HepG2 (cell line): ENCODE measurements around the gene ZNF608. TPM values are rescaled to one million over a fixed set of nuclear protein-coding genes. Genes with fewer than 3 reads are reported as not detected.

ENCODE experiments used
- ATRX ChIP-seq: sonication (generic); formaldehyde crosslinking; IDR thresholded peaks from 2 replicates; pipeline ENCODE4 v1.4.0; 2020; ENCODE audit warnings: missing genetic modification reagents, borderline replicate concordance
- MEF2D ChIP-seq: sonication (generic); formaldehyde crosslinking; IDR thresholded peaks from 2 replicates; pipeline ENCODE4 v1.5.1; 2020; ENCODE audit warnings: mild to moderate bottlenecking, missing genetic modification reagents
- SRSF4 ChIP-seq: fragments of 200-400 bp; formaldehyde crosslinking; IDR thresholded peaks from one replicate; pipeline ENCODE4 v1.6.1; 2018; ENCODE audit warnings: mild to moderate bottlenecking, low read depth, low read length, moderate library complexity; ENCODE audit not compliant: poor library complexity, severe bottlenecking
- ZNF30 ChIP-seq: sonication (generic); formaldehyde crosslinking; IDR thresholded peaks from 2 replicates; pipeline ENCODE4 v1.5.0; 2020; ENCODE audit warnings: mild to moderate bottlenecking, missing genetic modification reagents
- polyA plus RNA-seq, 8 experiments: library from polyadenylated mRNA; depleted of rRNA in 3 of 8; stranded (reverse) in 7 of 8; unstranded in 1 of 8; fragments of >200 nt; fragmentation: Illumina TruSeq in 4 of 8; extraction: Trizol in 4 of 8; gene quantifications; 2 replicates each; pipeline versions ENCODE4 v1.2.1 to v1.2.3, GENCODE V29; 2011 to 2016; ENCODE audit warnings: low read depth in 4 of 8, missing spikeins in 1 of 8, mixed read lengths in 1 of 8; ENCODE audit not compliant: insufficient read depth in 1 of 8
- total RNA-seq, 5 experiments: library from RNA; depleted of rRNA; stranded (reverse); fragments of >200 nt; fragmentation: Illumina TruSeq; extraction: Trizol; gene quantifications; 2 replicates each; pipeline ENCODE4 v1.2.3, GENCODE V29; 2016; ENCODE audit warnings: low read depth in 1 of 5
- TF ChIP-seq, protein P1 (sequence below): sonication (generic); formaldehyde crosslinking; conservative IDR thresholded peaks from 2 replicates; pipeline ENCODE4 v1.8.1; 2023; ENCODE audit warnings: missing genetic modification reagents
- TF ChIP-seq, protein P2 (sequence below): sonication (generic); formaldehyde crosslinking; IDR thresholded peaks from 2 replicates; pipeline ENCODE4 v1.5.0; 2020; ENCODE audit warnings: mild to moderate bottlenecking, missing genetic modification reagents, borderline replicate concordance

The ZNF608 gene
- total and polyA plus RNA-seq, 2 of the 13 experiments (the other 11 are each of a cell fraction or from before 2014, with no cell fraction given): 0.66 to 0.91 TPM

DNA sequence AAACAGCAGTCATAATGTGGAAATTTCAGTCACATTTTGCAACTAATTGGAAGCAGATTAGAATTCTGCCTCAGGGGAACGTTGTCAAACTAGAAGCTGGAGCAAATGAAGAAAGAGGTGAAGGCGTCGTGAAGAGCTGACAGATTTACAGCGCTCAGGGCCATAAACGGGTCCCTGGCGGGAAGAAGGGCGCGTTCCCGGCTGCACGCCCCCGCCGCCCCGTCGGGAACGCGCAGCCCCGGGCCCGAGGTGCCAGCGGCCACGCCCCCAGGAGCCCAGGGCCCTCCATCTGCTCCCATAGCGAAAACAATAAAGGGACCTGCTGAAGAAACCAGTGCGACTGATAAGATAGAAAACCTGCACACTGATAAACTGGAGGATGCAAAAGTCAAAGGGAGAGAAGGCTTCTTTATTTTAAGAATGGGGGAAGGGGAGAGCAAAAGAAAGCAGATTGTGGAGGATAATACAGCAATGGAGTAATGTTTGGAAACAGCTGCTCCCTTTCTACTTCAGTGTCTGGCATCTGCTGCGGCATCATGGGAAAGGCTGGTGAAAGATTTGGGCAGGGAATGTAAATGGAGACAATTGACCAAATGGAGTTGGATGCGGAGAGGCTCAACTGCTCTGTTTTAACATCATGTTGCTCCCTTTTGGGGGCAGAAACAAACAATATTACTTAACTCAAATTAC, 11.1 kb downstream of the ZNF608 start (continued):
- TF ChIP-seq, protein P1, sequence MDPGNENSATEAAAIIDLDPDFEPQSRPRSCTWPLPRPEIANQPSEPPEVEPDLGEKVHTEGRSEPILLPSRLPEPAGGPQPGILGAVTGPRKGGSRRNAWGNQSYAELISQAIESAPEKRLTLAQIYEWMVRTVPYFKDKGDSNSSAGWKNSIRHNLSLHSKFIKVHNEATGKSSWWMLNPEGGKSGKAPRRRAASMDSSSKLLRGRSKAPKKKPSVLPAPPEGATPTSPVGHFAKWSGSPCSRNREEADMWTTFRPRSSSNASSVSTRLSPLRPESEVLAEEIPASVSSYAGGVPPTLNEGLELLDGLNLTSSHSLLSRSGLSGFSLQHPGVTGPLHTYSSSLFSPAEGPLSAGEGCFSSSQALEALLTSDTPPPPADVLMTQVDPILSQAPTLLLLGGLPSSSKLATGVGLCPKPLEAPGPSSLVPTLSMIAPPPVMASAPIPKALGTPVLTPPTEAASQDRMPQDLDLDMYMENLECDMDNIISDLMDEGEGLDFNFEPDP (CRISPR knock-in tag): no peak
- no peak for TF ChIP-seq ZNF30 (CRISPR knock-in tag)
- no peak for TF ChIP-seq ATRX
- TF ChIP-seq, protein P2, sequence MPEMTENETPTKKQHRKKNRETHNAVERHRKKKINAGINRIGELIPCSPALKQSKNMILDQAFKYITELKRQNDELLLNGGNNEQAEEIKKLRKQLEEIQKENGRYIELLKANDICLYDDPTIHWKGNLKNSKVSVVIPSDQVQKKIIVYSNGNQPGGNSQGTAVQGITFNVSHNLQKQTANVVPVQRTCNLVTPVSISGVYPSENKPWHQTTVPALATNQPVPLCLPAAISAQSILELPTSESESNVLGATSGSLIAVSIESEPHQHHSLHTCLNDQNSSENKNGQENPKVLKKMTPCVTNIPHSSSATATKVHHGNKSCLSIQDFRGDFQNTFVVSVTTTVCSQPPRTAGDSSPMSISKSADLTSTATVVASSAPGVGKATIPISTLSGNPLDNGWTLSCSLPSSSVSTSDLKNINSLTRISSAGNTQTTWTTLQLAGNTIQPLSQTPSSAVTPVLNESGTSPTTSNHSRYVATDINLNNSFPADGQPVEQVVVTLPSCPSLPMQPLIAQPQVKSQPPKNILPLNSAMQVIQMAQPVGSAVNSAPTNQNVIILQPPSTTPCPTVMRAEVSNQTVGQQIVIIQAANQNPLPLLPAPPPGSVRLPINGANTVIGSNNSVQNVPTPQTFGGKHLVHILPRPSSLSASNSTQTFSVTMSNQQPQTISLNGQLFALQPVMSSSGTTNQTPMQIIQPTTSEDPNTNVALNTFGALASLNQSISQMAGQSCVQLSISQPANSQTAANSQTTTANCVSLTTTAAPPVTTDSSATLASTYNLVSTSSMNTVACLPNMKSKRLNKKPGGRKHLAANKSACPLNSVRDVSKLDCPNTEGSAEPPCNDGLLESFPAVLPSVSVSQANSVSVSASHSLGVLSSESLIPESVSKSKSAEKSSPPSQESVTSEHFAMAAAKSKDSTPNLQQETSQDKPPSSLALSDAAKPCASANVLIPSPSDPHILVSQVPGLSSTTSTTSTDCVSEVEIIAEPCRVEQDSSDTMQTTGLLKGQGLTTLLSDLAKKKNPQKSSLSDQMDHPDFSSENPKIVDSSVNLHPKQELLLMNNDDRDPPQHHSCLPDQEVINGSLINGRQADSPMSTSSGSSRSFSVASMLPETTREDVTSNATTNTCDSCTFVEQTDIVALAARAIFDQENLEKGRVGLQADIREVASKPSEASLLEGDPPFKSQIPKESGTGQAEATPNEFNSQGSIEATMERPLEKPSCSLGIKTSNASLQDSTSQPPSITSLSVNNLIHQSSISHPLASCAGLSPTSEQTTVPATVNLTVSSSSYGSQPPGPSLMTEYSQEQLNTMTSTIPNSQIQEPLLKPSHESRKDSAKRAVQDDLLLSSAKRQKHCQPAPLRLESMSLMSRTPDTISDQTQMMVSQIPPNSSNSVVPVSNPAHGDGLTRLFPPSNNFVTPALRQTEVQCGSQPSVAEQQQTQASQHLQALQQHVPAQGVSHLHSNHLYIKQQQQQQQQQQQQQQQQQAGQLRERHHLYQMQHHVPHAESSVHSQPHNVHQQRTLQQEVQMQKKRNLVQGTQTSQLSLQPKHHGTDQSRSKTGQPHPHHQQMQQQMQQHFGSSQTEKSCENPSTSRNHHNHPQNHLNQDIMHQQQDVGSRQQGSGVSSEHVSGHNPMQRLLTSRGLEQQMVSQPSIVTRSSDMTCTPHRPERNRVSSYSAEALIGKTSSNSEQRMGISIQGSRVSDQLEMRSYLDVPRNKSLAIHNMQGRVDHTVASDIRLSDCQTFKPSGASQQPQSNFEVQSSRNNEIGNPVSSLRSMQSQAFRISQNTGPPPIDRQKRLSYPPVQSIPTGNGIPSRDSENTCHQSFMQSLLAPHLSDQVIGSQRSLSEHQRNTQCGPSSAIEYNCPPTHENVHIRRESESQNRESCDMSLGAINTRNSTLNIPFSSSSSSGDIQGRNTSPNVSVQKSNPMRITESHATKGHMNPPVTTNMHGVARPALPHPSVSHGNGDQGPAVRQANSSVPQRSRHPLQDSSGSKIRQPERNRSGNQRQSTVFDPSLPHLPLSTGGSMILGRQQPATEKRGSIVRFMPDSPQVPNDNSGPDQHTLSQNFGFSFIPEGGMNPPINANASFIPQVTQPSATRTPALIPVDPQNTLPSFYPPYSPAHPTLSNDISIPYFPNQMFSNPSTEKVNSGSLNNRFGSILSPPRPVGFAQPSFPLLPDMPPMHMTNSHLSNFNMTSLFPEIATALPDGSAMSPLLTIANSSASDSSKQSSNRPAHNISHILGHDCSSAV: no peak
- no peak for TF ChIP-seq MEF2D (CRISPR knock-in tag)
- TF ChIP-seq SRSF4: no peak
